ENCODE data around the gene WWOX.

The WWOX gene

GRCh38 chr16:78483124-78483992 lies 383.9 kb downstream of the WWOX start:
- DNase-seq, result no peak

- DNase-seq, result no peak
Measured at GRCh38 chr16:78484509-78485058, 385.1 kb downstream of the WWOX start.

GRCh38 chr16:78485188-78485916 lies 385.9 kb downstream of the WWOX start:
- no peak for DNase-seq

- DNase-seq, result no peak
Measured at GRCh38 chr16:78485917-78486257, 386.4 kb downstream of the WWOX start.

GRCh38 chr16:78487471-78487870 lies 388.0 kb downstream of the WWOX start:
- no peak for DNase-seq

GRCh38 chr16:78489072-78489471 lies 389.6 kb downstream of the WWOX start:
- no peak for DNase-seq

- DNase-seq, result no peak
Measured at GRCh38 chr16:78489631-78490030, 390.2 kb downstream of the WWOX start.

- DNase-seq, result no peak
Measured at GRCh38 chr16:78490431-78490830, 391.0 kb downstream of the WWOX start.

GRCh38 chr16:78490847-78491246 lies 391.4 kb downstream of the WWOX start:
- DNase-seq, result no peak

- DNase-seq, result no peak
Measured at GRCh38 chr16:78493573-78493972, 394.1 kb downstream of the WWOX start.

GRCh38 chr16:78494105-78494504 lies 394.7 kb downstream of the WWOX start:
- DNase-seq, result no peak

- no peak for DNase-seq
Measured at GRCh38 chr16:78494674-78495073, 395.2 kb downstream of the WWOX start.

GRCh38 chr16:78496189-78496588 lies 396.7 kb downstream of the WWOX start:
- no peak for DNase-seq

- no peak for DNase-seq
Measured at GRCh38 chr16:78499399-78499798, 399.9 kb downstream of the WWOX start.

GRCh38 chr16:78500659-78501270 lies 401.3 kb downstream of the WWOX start:
- DNase-seq, result no peak

GRCh38 chr16:78501744-78502143 lies 402.3 kb downstream of the WWOX start:
- DNase-seq, result no peak

- DNase-seq, result no peak
Measured at GRCh38 chr16:78502812-78503350, 403.4 kb downstream of the WWOX start.

GRCh38 chr16:78503602-78504001 lies 404.1 kb downstream of the WWOX start:
- DNase-seq, result peak; percentile 59

GRCh38 chr16:78504401-78504851 lies 405.0 kb downstream of the WWOX start:
- DNase-seq, result no peak

GRCh38 chr16:78505036-78505435 lies 405.6 kb downstream of the WWOX start:
- DNase-seq, result no peak

- DNase-seq, result no peak
Measured at GRCh38 chr16:78505544-78506366, 406.3 kb downstream of the WWOX start.

Measured in stimulated activated CD4-positive, alpha-beta T cell treated with anti-CD3 and anti-CD28 coated beads, Interleukin-4, amount 100 ng/mL, for 24 hours (primary cell).